Umbilical cord (tissue), 2 donors: ENCODE measurements around the gene ITM2C. TPM values are rescaled to one million over a fixed set of nuclear protein-coding genes. Genes with fewer than 3 reads are reported as not detected.

Source experiments
- DNase-seq: peaks from one replicate; pipeline ENCODE4 v3.0.0-alpha.2; 2015; ENCODE audit warnings: low spot score
- total RNA-seq: library from RNA; depleted of rRNA; stranded (reverse); fragments of >200 nt; gene quantifications from one replicate; pipeline ENCODE4 v1.2.3, GENCODE V29; 2014; ENCODE audit warnings: low replicate concordance; ENCODE audit not compliant: insufficient read depth

ITM2C gene
- total RNA-seq, 1 donor from 2014 or later = 128 TPM

DNA sequence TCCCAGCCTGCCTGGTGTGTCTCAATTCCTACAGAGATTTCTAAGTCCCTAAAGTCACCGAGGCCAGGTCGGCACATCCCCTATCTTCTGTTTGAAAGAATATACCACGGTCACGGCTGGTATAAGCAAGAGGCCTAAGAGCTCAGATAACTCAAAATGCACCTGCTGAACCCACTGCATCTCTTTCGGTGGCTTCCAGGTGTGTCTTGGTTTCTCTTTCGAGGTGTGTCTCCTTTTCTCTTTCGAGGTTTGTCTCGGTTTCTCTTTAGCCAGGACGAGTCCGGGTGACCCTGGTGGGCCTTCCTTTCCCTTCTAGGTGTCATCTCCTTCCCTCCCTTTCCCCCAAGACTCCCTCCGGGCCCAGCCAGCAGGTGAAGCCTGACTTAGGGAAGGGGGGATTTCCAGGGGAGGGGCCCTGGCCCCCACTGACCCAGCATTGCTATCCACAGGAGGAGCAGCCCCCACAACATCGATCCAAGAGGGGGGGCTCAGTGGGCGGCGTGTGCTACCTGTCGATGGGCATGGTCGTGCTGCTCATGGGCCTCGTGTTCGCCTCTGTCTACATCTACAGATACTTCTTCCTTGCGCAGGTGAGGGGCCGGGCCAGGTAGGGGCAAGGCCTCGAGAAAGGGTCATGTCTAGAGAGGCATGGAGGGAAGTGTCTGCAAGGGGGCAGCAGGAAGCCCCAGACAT lies 8.4 kb downstream of the ITM2C start:
- no peak for DNase-seq

DNA sequence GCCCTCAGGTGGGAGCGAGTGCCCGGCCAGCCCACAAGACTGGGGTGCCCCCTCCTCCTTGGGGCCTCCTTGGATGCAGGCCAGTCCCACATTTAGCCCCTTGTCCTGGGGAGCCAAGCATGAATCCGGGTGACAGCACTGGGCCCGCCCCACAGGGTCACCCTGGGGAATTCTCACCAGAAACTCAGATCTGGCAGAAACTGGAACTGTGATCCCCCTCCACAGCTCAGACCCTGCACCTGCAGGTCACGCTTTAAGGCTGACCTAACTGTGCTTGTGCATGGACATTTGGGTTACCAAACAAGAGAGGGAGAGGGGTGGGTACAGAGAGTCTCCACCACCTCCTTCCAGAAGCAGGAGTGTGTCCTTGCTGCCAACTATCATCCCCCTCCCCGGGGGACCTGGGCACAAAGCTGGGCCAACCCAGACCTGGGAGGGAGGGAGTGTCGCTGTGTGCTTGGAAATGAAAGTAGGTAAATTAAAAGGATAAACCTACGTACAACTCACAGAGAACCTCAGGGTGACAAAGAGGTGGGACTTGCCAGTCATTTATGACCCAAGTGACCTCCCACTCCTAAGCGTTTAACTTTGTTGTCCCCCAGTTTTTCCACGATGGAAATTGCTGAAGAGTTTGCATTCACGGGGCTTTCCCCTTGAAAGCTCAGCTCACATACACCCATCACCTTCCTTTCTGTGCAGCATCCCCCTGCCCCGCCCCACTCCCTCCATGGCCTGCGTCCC lies 9.1 kb downstream of the ITM2C start:
- no peak for DNase-seq

DNA sequence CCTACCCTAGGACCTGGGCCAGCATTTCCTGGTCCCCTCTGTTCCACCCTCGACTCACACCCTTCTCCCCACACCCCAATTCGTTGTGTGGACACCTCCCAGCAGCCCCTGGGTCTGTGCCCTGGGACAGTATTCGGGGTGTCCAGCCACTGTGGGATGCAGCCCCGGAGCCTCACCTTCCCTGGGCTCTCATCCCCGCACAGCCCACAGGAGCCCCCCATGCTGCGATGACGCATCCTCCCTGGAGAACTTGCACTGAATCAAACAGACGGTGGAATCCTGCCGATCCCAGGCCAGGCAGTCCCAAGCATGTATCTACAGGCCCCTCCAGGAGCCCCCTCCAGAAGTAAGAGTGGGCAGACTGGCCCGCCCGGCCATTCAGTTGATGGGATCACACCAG lies 9.7 kb downstream of the ITM2C start:
- no peak for DNase-seq

DNA sequence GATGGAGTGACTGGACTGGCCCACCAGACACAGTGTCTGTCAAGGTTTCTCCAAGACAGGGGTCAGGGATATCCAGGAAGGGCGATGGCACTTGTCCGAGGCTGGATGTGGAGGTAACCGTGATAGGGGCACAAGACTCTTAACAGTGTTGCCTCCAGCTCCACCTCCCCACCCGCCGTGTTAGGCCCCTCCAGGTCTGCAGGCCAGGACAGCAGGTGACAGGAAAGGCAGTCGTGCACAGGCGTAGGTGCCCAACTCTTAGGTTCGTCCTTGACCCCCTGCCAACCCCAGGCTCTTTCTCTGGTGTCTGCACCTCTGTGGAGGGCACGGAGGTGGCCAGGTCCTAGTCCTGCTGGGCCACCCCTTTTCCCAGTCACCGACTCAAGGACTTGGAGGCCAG lies 10.1 kb downstream of the ITM2C start:
- DNase-seq = no peak

DNA sequence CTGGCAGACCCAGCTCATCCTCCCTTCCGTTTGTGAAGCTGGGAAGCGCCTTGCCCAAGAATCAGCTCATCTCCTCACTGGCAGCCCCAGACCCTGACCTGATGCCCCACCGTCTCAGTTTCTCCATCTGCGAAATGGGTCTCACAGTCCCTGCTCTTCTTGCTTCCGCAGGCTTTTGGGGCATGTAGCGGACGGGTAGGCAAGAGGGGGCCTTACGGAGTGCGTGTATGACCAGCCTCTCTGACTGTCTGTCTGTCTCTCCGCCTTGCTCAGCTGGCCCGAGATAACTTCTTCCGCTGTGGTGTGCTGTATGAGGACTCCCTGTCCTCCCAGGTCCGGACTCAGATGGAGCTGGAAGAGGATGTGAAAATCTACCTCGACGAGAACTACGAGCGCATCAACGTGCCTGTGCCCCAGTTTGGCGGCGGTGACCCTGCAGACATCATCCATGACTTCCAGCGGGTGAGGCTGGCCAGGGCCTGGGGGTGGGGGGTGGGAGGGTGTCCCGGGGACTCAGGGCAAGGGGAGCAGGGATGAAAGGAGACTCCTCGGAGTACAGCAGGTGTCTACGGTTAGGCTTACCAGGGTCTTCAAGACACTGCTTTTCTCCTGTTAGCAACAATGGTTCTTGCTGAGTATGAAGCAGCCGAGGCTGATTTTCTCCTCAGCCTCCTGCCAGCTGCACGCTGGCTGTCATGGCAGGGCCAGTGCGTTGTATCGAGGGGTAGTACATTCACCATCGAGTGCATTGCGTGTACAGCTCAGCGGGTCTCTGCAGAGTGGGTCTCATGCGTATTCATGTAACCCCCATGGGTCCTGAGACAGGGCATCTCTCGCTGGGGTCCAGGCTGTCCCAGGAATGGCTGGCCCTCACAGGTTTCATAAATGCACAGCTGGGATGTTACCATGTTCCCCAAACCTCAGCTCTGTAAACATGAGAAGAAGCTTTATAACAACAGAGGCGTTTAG lies 10.9 kb downstream of the ITM2C start:
- DNase-seq = no peak

DNA sequence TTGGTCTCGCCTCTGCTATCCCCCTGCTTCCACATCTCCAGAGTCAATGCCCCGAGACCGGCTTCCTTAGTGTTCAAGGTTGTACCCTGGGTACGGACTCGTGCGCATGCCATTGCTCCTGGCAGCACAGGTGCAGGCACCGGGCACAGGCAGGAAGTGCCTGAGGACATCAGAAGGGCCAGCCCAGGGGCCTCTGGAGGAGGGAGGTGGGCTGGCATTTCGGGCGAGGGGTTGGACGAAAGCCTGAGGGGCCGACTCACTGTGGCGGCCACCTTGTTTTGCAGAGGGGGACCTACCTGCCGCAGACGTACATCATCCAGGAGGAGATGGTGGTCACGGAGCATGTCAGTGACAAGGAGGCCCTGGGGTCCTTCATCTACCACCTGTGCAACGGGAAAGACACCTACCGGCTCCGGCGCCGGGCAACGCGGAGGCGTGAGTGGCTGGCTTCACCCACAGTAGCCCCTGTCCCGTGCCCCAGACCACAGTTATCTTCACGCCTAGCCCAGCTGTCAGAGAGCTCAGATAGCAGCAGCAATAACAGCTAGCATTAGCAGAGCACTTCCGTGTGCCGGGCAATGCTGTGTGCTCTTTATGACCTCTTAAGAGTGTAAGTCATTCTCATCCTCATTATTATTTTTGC lies 12.5 kb downstream of the ITM2C start:
- no peak for DNase-seq

DNA sequence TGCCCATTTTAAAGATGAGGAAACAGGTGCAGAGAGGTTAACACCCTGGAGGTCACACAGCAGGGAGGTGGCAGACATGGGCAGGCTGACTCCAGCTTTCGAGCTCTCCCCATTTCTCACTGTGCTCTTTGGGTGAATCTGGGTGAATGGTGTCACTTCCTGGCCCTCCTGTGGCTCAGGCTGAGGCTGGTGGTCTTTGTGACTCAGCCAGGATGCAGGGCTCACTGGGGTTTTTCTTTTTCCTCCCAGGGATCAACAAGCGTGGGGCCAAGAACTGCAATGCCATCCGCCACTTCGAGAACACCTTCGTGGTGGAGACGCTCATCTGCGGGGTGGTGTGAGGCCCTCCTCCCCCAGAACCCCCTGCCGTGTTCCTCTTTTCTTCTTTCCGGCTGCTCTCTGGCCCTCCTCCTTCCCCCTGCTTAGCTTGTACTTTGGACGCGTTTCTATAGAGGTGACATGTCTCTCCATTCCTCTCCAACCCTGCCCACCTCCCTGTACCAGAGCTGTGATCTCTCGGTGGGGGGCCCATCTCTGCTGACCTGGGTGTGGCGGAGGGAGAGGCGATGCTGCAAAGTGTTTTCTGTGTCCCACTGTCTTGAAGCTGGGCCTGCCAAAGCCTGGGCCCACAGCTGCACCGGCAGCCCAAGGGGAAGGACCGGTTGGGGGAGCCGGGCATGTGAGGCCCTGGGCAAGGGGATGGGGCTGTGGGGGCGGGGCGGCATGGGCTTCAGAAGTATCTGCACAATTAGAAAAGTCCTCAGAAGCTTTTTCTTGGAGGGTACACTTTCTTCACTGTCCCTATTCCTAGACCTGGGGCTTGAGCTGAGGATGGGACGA lies 13.2 kb downstream of the ITM2C start:
- DNase-seq = no peak

DNA sequence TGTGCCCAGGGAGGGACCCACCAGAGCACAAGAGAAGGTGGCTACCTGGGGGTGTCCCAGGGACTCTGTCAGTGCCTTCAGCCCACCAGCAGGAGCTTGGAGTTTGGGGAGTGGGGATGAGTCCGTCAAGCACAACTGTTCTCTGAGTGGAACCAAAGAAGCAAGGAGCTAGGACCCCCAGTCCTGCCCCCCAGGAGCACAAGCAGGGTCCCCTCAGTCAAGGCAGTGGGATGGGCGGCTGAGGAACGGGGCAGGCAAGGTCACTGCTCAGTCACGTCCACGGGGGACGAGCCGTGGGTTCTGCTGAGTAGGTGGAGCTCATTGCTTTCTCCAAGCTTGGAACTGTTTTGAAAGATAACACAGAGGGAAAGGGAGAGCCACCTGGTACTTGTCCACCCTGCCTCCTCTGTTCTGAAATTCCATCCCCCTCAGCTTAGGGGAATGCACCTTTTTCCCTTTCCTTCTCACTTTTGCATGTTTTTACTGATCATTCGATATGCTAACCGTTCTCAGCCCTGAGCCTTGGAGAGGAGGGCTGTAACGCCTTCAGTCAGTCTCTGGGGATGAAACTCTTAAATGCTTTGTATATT lies 14.0 kb downstream of the ITM2C start:
- no peak for DNase-seq

DNA sequence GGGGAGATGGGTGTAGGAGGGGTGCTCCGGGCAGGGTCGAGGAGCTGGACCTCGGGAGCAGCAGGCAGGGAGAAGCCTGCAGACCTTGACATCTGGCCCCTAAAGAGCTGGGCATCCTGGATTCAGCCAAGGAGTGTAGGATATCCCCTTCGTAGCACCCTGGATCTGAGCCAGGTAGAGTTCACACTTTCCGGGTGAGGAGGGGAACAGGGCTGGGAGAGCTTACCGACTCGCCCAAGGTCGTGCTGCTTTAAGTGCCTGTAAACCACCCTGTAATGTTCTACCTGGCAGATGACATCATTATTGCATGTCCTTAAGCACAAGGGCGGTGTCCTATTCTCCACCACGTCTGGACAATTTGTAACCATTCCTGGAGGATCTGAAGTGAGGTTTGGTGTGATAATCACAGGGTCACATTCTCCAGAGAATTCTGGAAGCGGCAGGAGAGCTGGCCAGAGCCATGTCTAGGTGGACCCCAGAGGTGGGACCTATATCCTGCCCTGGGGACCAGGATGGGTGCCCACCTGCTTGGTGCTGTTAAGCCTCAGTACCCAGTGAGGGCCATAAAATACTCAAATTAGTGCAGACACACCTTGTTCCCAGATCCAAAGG lies 14.6 kb downstream of the ITM2C start:
- no peak for DNase-seq

DNA sequence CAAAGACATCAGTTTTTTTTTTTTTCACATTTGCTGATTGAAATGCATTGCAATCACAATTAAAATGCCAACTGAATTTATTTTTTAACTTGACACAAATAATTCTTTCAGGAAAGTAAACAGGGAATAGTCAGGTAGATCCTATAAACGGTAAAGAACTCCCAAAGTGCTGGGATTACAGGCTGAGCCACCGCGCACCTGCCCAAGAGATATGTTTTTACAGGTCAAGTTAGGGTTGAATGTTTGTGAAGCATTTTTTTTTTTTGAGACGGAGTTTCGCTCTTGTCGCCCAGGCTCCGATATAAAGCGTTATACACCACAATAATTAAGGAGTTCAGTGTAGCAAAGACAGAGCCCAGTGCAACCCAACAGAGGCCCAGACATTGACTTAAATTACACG lies 15.1 kb downstream of the ITM2C start:
- DNase-seq = no peak

DNA sequence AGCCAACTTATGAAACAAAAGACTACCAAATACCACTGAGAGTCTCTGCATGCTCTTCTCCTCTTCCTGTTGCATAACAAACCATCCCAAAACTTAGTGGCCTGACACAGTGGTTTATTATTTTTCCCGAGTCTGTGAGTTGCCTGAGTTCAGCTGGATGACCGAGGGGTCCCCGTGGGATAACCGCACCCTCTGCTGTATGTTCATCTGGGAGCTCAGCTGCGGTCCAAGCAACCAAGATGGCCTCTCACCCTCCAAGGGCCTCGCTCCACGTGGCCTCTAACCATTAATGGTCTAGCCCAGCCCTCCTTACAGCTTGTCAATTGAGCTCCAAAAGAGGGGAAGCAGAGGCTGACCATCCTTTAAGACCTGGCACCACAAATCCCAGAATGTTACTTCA lies 17.1 kb downstream of the ITM2C start:
- no peak for DNase-seq

DNA sequence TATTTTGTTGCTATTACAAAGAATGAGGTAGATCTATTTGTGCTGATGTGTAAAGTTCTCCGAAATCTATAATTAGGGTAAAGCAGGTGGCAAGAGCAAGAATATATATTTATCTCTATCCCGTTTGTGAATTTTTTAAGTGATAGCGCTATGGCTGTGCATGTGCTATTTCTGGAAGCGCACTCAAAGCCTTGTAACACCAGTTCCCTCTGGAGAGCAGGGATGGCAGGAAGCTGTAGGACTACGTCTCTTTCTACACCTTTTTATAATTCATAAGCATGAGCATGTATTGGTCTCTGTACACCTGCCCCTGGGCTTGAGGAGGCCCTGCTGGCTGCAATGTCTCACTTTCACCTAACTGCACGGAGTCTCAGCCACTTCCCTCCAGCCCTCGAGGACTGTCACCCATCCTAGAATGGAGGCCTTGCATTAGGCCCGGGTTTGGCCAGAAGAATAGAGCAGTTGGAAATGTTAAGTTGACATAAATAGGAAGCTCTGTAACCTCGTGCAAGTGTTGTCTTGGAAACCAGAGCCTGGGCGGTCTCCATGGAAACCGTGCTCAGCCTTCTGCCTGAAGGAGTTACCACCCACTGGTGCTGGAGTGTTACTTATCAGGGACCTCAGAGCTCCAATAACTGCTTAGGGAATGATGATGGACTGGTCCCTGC lies 20.9 kb downstream of the ITM2C start:
- peak; percentile 89 for DNase-seq

DNA sequence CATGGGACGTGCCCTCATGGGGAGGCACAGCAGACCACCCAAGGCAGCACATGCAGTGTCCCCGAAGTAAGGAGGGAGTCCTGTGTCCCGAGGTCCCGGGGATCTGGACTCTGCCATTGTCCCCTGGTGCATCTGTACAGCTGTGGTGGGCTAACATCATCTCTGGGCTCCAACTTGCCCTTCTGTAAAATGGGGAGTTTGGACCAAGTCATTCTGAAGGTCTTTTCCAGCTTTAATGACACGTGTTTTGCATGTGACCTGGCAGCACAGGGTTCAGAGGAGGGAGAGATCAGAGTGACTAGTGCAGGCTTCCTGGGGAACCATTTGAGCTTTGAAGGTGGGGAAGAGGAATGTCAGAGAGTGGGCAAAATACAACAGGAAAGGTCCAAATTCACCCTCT lies 21.5 kb downstream of the ITM2C start:
- DNase-seq = no peak

DNA sequence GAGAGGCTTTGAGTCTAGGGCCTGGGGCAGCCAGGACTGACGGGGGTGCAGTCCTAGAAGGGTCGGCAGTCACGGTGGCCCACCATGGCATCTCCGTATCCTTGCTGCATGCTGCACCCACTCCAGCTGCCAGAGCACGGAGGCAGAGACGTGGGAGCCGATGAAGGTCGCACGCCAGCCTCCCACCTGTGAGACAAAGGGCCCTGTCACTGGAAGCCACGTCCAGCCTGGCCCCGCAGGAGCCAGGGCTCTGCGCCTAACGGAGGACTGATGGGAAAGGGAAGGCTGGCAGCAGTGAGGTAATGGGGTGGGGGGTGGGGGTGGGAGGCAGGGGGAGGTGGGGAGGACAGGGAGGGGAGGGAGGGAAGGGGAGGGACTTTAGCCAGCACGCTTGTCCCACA lies 21.9 kb downstream of the ITM2C start:
- no peak for DNase-seq

DNA sequence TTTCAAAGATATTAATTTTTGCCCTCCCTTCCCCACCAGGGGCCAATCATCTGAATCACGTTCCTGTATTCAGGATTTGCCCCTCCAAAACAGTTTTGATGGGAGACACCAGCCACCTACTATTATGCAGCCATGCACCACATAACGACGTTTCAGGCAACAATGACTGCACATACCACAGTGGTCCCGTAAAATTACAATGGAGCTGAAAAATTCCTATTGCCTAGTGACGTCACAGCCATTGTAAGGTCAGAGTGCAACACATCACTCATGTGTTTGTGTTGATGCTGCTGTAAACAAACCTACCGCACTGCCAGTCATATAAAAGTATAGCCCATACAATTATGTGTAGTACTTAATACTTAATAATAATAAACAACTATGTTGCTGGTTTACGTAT lies 22.6 kb downstream of the ITM2C start:
- no peak for DNase-seq

DNA sequence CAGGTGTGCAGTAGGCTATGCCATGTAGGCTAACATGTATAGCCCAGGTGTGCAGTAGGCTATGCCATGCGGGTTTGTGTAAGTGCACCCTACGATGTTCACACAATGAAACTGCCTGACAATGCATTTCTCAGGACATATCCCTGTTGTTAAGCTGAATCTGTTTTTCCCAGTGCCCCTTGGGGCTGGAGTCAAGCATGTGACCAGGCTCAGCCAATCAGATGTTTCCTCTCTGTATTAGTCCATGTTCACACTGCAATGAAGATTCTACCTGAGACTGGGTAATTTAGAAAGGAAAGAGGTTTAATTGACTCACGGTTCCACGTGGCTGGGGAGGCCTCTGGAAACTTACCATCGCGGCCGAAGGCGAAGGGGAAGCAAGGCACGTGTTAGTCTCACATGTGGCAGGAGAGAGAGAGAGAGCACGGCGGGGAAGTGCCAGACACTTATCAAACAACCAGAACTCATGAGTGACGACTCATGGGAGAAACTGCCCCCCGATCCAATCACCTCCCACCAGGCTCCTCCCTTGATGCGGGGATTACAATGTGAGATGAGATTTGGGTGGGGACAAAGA lies 24.2 kb downstream of the ITM2C start:
- DNase-seq = no peak

DNA sequence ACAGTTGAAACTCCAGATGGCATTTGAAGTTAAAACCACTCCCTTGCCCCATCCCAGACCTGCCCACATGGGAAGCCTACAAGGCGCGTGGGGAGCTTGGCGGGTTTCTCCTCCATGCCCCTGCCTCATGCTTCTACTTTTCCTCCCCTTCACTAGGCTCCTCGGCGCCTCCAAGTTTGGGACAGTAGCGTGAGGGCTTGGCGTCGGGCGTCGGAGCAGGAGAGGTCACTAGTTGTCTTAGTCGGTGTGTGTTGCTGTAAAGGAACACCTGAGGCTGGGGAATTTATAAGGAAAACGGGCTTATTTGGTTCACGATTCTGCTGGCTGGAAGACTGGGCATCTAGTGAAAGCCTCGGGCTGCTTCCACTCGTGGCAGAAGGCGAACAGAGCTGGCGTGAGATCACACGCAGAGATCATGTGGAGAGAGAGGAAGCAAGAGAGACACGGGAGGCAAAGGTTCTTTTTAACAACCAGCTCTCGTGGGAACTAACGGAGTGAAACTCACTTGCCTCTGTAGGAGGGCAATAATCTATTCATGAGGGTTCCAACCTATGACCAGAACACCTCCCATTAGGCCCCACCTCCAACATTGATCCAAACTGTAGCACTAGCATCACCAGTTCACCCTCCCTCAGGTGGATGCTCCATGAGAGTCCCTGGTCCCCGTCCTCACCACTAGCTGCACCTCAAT lies 25.3 kb downstream of the ITM2C start:
- no peak for DNase-seq

DNA sequence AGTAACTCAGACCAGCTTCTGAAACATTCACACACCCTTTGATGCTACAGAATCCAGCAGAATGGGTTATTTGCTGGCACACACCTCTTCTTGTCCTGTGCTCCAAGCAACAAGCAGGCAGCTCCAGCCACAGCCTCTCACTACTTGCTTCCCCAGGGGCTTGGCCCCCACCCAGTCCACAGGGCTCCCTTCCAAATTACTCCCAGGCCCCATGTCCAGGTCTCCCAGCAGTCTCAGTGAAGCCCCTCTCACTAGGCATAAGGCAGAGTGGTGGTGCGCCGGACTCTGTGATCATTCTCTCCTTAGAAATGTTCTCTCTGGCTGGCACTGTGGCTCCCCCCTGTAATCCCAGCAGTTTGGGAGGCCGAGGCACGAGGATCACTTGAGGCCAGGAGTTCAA lies 25.9 kb downstream of the ITM2C start:
- no peak for DNase-seq

DNA sequence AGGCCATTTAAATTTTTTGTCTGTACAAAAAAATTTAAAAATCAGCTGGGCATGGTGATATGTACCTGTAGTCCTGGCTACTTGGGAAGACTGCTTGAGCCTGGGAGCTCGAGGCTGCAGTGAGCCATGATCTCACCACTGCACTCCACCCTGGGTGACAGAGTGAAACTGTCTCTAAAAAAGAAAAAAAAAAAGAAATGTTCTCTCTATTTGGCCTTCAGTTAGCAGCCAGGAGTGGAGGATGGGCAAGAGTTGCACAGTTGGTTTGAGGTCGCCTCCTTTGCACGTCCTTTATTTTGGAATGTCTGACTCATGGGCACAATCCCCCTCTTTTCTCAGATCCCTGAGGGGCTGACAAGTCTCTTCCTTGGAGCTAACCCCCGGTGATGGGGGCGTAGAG lies 26.3 kb downstream of the ITM2C start:
- no peak for DNase-seq
